ENCODE results near the gene NTSR1.

Gene NTSR1

GRCh38 chr20:62725596-62726268 lies 17.1 kb downstream of the NTSR1 start:
- peaks cover 12% of the 10 kb centered on the region for H3K9me3 ChIP-seq
- no peak overlapping the region for H3K4me3 ChIP-seq (ENCODE audit: low read depth, low read length)
- no peak for TF ChIP-seq CTCF (IDR thresholded peaks at IDR 0.05; ENCODE audit: low read depth, low read length)
- no peaks in the 10 kb centered on the region for H3K4me1 ChIP-seq
- DNase-seq = no peak
- H3K36me3 ChIP-seq = no peaks in the 10 kb centered on the region
- H3K27me3 ChIP-seq = peaks cover 28% of the 10 kb centered on the region

GRCh38 chr20:62726276-62726675 lies 17.6 kb downstream of the NTSR1 start:
- H3K4me3 ChIP-seq (ENCODE audit: low read depth, low read length) = no peak overlapping the region
- no peaks in the 10 kb centered on the region for H3K36me3 ChIP-seq
- TF ChIP-seq CTCF (IDR thresholded peaks at IDR 0.05; ENCODE audit: low read depth, low read length) = no peak
- DNase-seq = no peak
- no peaks in the 10 kb centered on the region for H3K4me1 ChIP-seq
- peaks cover 28% of the 10 kb centered on the region for H3K27me3 ChIP-seq
- peaks cover 9% of the 10 kb centered on the region for H3K9me3 ChIP-seq

DNA sequence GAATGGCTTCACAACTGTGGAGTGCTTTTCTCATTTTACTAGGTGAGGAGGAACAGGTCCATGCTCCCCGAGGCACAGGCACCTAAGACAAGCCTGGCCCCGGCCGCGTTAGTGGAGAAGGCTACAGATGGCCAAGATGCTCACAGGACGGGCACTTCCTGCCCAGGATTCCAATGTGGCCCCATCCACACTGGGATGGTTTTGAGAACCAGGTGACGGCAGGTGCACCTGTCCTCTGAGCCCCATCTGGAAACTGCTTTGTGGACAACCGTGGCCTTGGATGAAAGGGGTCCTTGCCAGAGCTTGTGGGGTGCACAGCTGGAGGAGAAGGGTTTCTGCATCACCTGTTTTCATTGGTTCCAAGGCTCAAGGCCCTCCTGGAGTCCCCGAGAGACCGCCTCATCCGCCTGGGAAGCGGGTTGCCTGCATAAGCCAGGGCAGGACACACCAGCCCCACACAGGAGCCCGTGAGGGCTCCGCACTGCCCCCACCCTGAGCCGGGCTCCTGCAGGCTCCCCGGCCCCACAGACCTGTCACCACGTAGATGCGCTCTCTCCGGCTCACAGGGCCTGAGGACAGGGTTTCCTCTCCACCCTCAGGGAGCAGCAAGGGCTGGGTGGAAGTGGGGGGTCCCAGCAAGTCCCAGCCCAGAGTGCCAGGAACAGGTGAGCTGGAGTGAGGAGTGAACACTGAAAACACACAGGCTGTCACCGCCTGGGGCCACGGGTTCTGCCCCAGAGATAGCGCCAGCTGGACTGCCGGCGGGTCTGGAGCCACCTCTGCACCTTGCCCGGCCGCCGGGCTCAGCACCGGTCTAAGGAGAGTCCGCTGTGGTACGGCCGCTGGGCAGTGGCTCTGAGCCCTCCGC lies 18.3 kb downstream of the NTSR1 start:
- no peak for TF ChIP-seq CTCF (IDR thresholded peaks at IDR 0.05; ENCODE audit: low read depth, low read length)
- H3K4me3 ChIP-seq (ENCODE audit: low read depth, low read length) = no peak overlapping the region
- H3K9me3 ChIP-seq = peaks cover 3% of the 10 kb centered on the region
- no peaks in the 10 kb centered on the region for H3K4me1 ChIP-seq
- H3K27me3 ChIP-seq = peaks cover 21% of the 10 kb centered on the region
- DNase-seq = no peak
- no peaks in the 10 kb centered on the region for H3K36me3 ChIP-seq

GRCh38 chr20:62727584-62728027 lies 19.0 kb downstream of the NTSR1 start:
- Histone ChIP-seq H3K36me3 (no peaks in the 10 kb centered on the region), H3K27me3 (peaks cover 14% of the 10 kb centered on the region), H3K9me3 (peaks cover under 1% of the 10 kb centered on the region; the same call in 1 of the 2 replicates), H3K4me3 (ENCODE audit: low read depth, low read length) (no peak overlapping the region), H3K4me1 (no peaks in the 10 kb centered on the region)
- no peak for TF ChIP-seq CTCF (IDR thresholded peaks at IDR 0.05; ENCODE audit: low read depth, low read length)
- peak; percentile 8 for DNase-seq

GRCh38 chr20:62728028-62728780 lies 19.6 kb downstream of the NTSR1 start:
- H3K36me3 ChIP-seq = no peaks in the 10 kb centered on the region
- no peak for DNase-seq
- no peak for TF ChIP-seq CTCF (IDR thresholded peaks at IDR 0.05; ENCODE audit: low read depth, low read length)
- H3K27me3 ChIP-seq = peaks cover 8% of the 10 kb centered on the region
- no peaks in the 10 kb centered on the region; the same call in 1 of the 2 replicates for H3K9me3 ChIP-seq
- H3K4me3 ChIP-seq (ENCODE audit: low read depth, low read length) = no peak overlapping the region
- H3K4me1 ChIP-seq = no peaks in the 10 kb centered on the region

Data from BE2C (cell line).